Pericardium fibroblast (primary cell): ENCODE results near the gene TRIM29. TPM values are rescaled to one million over a fixed set of nuclear protein-coding genes. Genes with fewer than 3 reads are reported as not detected.

Experiments used
- total RNA-seq: library from RNA; depleted of rRNA; stranded (reverse); fragments of >200 nt; gene quantifications from 2 replicates; pipeline ENCODE4 v1.2.3, GENCODE V29; 2015

Gene TRIM29
- total RNA-seq, result not detected in 2 replicates

DNA sequence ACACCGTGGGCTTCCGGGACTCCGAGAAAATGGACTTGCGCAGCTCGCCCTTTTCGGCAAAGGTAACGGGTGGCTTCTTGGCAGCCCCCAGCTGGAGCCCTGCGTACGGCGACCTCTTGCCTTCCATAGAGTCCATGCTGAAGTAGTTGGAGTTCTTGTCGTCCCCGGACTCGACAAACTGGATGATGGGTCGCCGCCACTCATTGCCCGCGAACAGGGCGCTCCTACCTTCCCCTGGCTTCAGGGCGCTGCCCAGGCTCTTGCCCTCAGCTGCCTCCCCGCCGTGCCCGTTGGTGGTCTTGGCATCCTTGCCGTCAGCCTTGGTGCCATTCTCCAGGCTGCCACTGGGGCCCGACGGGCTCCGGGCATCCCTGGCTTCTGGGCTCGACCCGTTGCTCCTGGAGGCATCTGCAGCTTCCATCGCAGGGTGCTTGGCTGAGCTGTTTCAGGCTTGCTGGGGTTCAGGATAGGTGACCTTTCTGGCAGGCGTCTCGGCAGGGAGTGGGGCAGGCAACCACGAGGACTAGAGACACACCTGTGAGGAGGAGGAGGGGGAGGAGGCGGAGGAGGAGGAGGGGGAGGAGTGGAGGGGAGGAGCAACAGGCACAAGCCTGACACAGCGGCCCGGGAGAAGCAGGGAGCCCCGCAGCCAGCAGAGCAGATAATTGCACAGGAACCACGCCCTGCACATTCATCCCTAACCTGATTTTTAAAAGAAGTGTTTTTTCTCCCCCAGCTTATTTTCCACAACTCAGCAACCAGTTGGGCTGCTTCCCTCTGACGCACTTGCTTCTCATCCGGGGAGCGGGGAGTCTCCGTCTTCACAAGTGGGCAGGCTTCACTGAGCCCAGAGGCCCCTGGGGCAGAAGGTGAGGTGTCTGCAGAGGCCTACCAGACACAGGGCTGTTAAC, at the start of gene TRIM29:
TSS of gene TRIM29 (minus strand) at position 503 of the 911 bp plus-strand sequence. CDS start at position 421, 82 bp downstream.

Other genes starting within 250 kb of the TRIM29 start
- 79.8 and 94.4 TPM in 2 replicates for gene OAF, start 72.9 kb upstream of the TRIM29 start, total RNA-seq
- not detected in 2 replicates for gene POU2F3, start 102.0 kb upstream of the TRIM29 start, total RNA-seq
- gene TLCD5, start 187.2 kb upstream of the TRIM29 start, total RNA-seq, result 3.0 and 6.6 TPM in 2 replicates
- gene ARHGEF12, start 198.3 kb upstream of the TRIM29 start, total RNA-seq, result 30.9 and 38.2 TPM in 2 replicates